Measurements from ENCODE around the gene EVC2. TPM values are rescaled to one million over a fixed set of nuclear protein-coding genes. Genes with fewer than 3 reads are reported as not detected.

Gene EVC2
- total and polyA plus RNA-seq, 7 donors = 0.60 to 14.7 (median 8.6) TPM; not detected in 1

DNA sequence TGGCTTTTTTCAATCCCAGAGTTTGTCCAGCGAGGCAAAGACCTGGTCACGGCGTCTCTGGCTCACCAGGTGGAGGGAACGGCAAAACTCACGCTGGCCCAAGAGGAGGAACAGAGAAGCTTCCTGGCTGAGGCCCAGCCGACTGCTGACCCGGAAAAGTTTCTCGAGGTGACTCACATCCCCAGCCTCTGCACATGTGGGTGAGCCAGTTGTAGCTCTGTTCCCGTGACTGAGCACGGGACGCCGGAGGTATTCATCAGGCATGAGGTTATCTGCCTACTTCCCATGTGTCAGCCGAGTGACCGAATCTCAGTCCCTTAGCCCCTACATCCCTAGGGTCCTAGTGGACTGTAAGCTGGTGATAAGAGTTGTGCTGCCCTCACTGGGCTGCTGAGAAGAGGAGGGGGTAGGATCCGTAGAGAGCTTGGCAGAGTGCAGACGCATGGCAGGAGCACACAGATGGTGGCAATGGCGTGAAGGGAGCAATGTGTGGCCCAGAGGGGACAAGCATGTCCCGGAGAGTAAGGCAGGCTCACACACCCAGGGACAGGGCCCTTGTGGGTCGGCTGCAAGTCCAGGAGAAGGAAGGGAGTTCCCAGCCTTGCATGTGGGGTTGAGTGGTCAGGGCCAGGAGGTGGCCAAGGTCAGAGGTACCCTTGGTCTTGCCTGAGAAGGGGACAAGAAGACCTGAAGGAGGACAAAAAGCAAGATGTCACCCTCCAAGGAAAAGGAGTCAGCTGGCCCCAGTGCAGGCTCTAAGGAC lies 45.6 kb upstream of the EVC2 start:
- intact Hi-C loops (cut with DNase I) = no loop called here
- Histone ChIP-seq H3K9me3 (no peaks in the 10 kb centered on the region), H3K4me3 (no peak overlapping the region), H3K27me3 (no peaks in the 10 kb centered on the region), H3K27ac (no peak overlapping the region), H3K4me1 (no peaks in the 10 kb centered on the region), H3K36me3 (peaks cover 44 to 94% (median 62%) of the 10 kb centered on the region in 4 donors)
- WGBS, 2 donors = 83 to 85% methylated on average over 19 of the region's 19 CpGs
- no peak for DNase-seq
- no peak for TF ChIP-seq POLR2AphosphoS5 (IDR thresholded peaks at IDR 0.05)
- TF ChIP-seq, protein P1, sequence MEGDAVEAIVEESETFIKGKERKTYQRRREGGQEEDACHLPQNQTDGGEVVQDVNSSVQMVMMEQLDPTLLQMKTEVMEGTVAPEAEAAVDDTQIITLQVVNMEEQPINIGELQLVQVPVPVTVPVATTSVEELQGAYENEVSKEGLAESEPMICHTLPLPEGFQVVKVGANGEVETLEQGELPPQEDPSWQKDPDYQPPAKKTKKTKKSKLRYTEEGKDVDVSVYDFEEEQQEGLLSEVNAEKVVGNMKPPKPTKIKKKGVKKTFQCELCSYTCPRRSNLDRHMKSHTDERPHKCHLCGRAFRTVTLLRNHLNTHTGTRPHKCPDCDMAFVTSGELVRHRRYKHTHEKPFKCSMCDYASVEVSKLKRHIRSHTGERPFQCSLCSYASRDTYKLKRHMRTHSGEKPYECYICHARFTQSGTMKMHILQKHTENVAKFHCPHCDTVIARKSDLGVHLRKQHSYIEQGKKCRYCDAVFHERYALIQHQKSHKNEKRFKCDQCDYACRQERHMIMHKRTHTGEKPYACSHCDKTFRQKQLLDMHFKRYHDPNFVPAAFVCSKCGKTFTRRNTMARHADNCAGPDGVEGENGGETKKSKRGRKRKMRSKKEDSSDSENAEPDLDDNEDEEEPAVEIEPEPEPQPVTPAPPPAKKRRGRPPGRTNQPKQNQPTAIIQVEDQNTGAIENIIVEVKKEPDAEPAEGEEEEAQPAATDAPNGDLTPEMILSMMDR (IDR thresholded peaks at IDR 0.05) = no peak

DNA sequence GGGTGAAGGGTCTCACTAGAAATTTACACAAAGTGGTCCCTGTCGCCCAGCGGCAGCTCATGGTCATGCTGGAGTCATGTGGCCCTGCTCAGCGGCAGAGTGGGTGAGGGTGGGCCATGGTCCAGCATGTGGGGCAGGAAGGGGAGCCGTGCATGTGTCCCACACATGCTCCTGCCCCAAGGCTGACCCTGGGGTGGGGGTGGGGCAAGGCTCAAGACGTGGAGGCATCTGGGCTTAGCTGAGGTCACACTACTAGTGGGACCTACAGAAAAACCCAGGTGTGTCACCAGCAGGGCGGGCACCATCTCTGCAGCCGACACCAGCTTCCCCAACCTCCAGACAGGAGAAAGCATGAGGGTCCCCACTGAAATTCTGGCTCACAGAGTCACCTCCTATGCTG lies 45.0 kb upstream of the EVC2 start:
- Histone ChIP-seq H3K36me3 (peaks cover 42 to 95% (median 62%) of the 10 kb centered on the region in 4 donors), H3K27ac (no peak overlapping the region), H3K4me1 (no peaks in the 10 kb centered on the region), H3K9me3 (no peaks in the 10 kb centered on the region), H3K4me3 (no peak overlapping the region), H3K27me3 (no peaks in the 10 kb centered on the region)
- no peak for DNase-seq
- WGBS, 2 donors = 80 to 87% methylated on average over 7 of the region's 7 CpGs
- intact Hi-C loops (cut with DNase I) = no loop called here
- no peak for TF ChIP-seq POLR2AphosphoS5 (IDR thresholded peaks at IDR 0.05)
- no peak for TF ChIP-seq POLR2A (IDR thresholded peaks at IDR 0.05)
- no peak for TF ChIP-seq EP300 (IDR thresholded peaks at IDR 0.05)
- TF ChIP-seq, protein P1 (IDR thresholded peaks at IDR 0.05) = no peak

DNA sequence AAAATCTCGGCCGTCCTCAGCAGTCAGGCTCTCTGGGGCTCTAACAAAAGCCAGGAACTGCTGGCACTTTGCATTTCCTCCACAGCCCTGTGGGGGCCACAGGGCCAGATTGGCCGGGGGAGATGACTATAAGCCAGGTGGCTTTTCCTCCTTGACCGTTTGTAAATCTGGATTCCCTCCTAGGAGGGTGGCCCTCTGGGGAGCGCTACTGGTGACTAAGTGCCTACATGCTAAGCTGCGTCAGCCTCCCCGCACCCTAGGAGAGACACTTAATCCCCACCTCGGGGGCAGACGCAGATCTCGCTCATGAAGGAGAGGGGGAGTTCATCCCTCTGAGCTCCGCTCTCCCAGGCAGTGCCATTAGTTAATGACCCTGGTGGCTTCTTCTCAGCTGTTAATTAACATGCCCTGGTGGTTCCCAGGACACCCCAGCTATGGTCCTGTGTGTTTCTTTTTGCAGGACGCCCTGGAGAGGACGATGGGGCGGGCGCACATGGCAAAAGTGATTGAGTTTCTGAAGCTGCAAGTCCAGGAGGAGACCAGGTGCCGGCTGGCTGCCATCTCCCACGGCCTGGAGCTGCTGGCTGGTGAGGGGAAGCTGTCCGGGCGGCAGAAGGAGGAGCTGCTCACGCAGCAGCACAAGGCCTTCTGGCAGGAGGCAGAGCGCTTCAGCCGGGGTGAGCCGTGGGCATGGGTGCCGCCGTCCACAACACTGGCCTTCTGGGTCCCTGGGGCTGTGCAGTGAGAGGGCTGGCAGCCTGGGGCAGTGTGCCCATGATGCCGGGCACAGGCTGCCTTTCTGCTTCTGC lies 44.2 kb upstream of the EVC2 start:
- H3K4me3 ChIP-seq = no peak overlapping the region
- DNase-seq = peak; percentile 60
- H3K27ac ChIP-seq = no peak overlapping the region
- no peak for TF ChIP-seq EP300 (IDR thresholded peaks at IDR 0.05)
- TF ChIP-seq, protein P1 (IDR thresholded peaks at IDR 0.05) = no peak
- TF ChIP-seq POLR2A (IDR thresholded peaks at IDR 0.05) = no peak
- TF ChIP-seq POLR2AphosphoS5 (IDR thresholded peaks at IDR 0.05) = no peak
- intact Hi-C loops (cut with DNase I) = no loop called here
- peaks cover 0 to 1% (median 0%) of the 10 kb centered on the region in 4 donors for H3K4me1 ChIP-seq
- peaks cover 38 to 94% (median 59%) of the 10 kb centered on the region in 4 donors for H3K36me3 ChIP-seq
- WGBS, 2 donors = 80 to 82% methylated on average over 26 of the region's 26 CpGs
- no peaks in the 10 kb centered on the region for H3K27me3 ChIP-seq
- no peaks in the 10 kb centered on the region for H3K9me3 ChIP-seq

DNA sequence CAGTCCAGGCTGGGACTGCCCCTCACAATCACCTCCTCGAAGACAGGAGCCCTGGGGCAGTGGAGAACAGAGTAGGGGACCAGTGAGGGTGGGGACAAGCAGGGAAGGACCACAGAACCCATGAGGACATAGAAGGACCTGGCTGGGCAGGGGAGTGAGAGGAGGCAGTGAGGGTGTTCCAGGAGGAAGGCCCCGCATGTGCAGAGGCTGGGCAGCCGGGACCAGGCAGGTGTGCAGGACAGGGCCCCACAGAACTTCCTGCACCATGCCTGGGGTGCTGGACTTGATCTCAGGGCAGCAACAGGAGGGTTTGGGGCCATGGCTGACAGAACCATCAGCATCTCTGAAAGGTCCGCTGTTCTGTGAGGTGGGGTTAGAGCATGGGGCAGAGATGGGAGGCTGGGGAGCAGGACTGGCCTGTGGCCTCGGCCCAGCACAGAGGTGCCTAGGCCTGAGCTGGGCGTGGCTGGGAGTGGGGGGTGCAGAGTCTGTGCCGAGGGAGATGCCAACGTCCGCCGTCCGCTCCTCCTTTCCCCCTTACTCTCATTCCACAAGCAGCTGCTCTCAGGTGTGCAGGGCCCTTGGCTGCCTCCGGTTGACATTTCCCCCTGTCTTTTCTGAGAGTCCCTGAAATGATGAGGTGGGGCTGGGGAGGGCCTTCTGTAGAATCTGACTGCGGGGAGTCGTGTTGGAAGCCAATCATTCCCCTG lies 43.5 kb upstream of the EVC2 start:
- H3K27ac ChIP-seq = no peak overlapping the region
- peaks cover 30 to 86% (median 52%) of the 10 kb centered on the region in 4 donors for H3K36me3 ChIP-seq
- H3K9me3 ChIP-seq = no peaks in the 10 kb centered on the region
- intact Hi-C loops (cut with DNase I) = no loop called here
- H3K4me3 ChIP-seq = no peak overlapping the region
- no peaks in the 10 kb centered on the region for H3K27me3 ChIP-seq
- no peak for TF ChIP-seq POLR2AphosphoS5 (IDR thresholded peaks at IDR 0.05)
- TF ChIP-seq, protein P1 (IDR thresholded peaks at IDR 0.05) = no peak
- TF ChIP-seq EP300 (IDR thresholded peaks at IDR 0.05) = no peak
- no peak for TF ChIP-seq POLR2A (IDR thresholded peaks at IDR 0.05)
- H3K4me1 ChIP-seq = peaks cover 0 to 5% (median 4%) of the 10 kb centered on the region in 4 donors
- peak; percentile 54 for DNase-seq
- 72 to 73% methylated on average over 14 of the region's 14 CpGs for WGBS, 2 donors

All from sigmoid colon (tissue), 7 donors.